ENCODE measurements around the gene KCNK15.

GRCh38 chr20:44762466-44763140, 16.9 kb downstream of the KCNK15 start:
- TF ChIP-seq EP300 (IDR thresholded peaks at IDR 0.05) = no peak
- TF ChIP-seq, protein P1, sequence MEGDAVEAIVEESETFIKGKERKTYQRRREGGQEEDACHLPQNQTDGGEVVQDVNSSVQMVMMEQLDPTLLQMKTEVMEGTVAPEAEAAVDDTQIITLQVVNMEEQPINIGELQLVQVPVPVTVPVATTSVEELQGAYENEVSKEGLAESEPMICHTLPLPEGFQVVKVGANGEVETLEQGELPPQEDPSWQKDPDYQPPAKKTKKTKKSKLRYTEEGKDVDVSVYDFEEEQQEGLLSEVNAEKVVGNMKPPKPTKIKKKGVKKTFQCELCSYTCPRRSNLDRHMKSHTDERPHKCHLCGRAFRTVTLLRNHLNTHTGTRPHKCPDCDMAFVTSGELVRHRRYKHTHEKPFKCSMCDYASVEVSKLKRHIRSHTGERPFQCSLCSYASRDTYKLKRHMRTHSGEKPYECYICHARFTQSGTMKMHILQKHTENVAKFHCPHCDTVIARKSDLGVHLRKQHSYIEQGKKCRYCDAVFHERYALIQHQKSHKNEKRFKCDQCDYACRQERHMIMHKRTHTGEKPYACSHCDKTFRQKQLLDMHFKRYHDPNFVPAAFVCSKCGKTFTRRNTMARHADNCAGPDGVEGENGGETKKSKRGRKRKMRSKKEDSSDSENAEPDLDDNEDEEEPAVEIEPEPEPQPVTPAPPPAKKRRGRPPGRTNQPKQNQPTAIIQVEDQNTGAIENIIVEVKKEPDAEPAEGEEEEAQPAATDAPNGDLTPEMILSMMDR (IDR thresholded peaks at IDR 0.05) = no peak
